ENCODE measurements around the gene ABCC4. TPM values are rescaled to one million over a fixed set of nuclear protein-coding genes. Genes with fewer than 3 reads are reported as not detected.

Gene ABCC4
- total RNA-seq, 4 donors from 2014 or later = 2.5 to 12.6 (median 6.0) TPM

- Histone ChIP-seq H3K27me3 (no peaks in the 10 kb centered on the region), H3K36me3 (no peaks in the 10 kb centered on the region), H3K9me3 (no peaks in the 10 kb centered on the region), H3K4me1 (no peaks in the 10 kb centered on the region), H3K27ac (no peak overlapping the region), H3K4me3 (no peak overlapping the region)
- DNase-seq = no peak
- intact Hi-C loops (cut with DNase I) = no loop called here
- 81 to 90% methylated on average over 4 of the region's 4 CpGs for WGBS, 2 donors
- TF ChIP-seq POLR2A (IDR thresholded peaks at IDR 0.05) (no peak), CTCF (IDR thresholded peaks at IDR 0.05) (no peak)
Measured at GRCh38 chr13:94984958-94985357, 316.3 kb downstream of the ABCC4 start.

GRCh38 chr13:94978516-94978915 lies 322.7 kb downstream of the ABCC4 start:
- no peak for TF ChIP-seq POLR2A (IDR thresholded peaks at IDR 0.05)
- no peak for TF ChIP-seq CTCF (IDR thresholded peaks at IDR 0.05)
- no peaks in the 10 kb centered on the region for H3K27me3 ChIP-seq
- DNase-seq = no peak
- intact Hi-C loops (cut with DNase I) = no loop called here
- WGBS, 2 donors = 85 to 87% methylated on average over 3 of the region's 3 CpGs
- H3K27ac ChIP-seq = no peak overlapping the region
- H3K4me1 ChIP-seq = no peaks in the 10 kb centered on the region
- H3K36me3 ChIP-seq = no peaks in the 10 kb centered on the region
- no peaks in the 10 kb centered on the region for H3K9me3 ChIP-seq
- no peak overlapping the region for H3K4me3 ChIP-seq

DNA sequence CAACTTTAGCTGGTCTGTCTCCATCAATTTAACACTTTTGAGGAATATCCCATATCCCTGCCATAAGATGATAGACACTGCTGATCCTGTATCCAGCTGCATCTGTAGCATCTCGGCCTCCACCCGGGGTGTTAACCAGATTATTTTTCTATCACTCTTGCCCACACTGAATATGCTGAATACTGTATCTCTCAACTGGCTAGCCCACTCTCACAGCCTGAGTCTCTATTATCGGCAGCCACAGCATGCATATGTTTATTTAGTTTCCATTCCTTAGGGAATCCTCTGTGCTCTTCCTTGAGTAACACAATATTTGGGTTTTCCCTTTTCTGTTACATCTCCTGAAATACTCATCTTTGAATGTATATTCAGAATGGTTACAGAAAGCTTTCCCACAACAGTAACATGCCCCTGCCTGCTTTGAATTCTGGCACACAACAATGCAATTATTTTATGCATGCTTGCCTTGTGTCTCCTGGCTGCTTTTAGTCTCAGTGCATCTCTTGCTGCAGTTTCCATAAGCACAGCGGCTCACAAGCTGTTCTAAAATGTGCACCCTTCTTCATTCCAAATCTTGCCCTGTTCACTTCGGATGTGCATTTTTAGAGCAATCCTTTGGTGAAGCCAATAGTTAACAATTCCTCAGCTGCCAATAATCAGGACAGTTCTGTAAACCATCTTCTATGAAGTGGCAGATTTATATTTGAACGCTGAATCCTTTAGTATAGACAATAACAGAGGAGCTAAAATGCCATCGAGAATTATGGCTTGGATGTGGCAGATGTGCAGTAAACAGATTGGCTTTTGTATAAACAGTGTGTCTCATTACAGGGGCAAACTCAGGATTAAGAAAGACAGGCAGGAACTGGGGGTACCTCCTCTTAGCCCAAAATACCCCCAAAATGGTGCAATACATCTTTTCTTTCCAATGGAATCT lies 327.0 kb downstream of the ABCC4 start:
- Histone ChIP-seq H3K36me3 (no peaks in the 10 kb centered on the region), H3K9me3 (no peaks in the 10 kb centered on the region), H3K4me3 (no peak overlapping the region), H3K4me1 (no peaks in the 10 kb centered on the region), H3K27ac (no peak overlapping the region), H3K27me3 (peaks cover 0 to 18% (median 0%) of the 10 kb centered on the region in 4 donors)
- 38 to 45% methylated on average over 7 of the region's 7 CpGs for WGBS, 2 donors
- TF ChIP-seq CTCF (IDR thresholded peaks at IDR 0.05) (no peak), POLR2A (IDR thresholded peaks at IDR 0.05) (no peak)
- DNase-seq = no peak
- intact Hi-C loops (cut with DNase I) = no loop called here

- TF ChIP-seq CTCF (IDR thresholded peaks at IDR 0.05) (no peak), POLR2A (IDR thresholded peaks at IDR 0.05) (no peak)
- Histone ChIP-seq H3K9me3 (no peaks in the 10 kb centered on the region), H3K4me3 (no peak overlapping the region), H3K27me3 (peaks cover 0 to 38% (median 0%) of the 10 kb centered on the region in 4 donors), H3K27ac (no peak overlapping the region), H3K36me3 (no peaks in the 10 kb centered on the region), H3K4me1 (peaks cover 0 to 17% (median 11%) of the 10 kb centered on the region in 3 donors)
- intact Hi-C loops (cut with DNase I) = no loop called here
- DNase-seq = no peak
- WGBS, 2 donors = 65 to 83% methylated on average over 4 of the region's 4 CpGs
Measured at GRCh38 chr13:94972262-94972661, 329.0 kb downstream of the ABCC4 start.

Small RNA genes lying within 50 kb of the gene (small RNA-seq; reads per million reads assigned to genes)
- gene RNU6-62P (0 reads per million in 4 donors), gene RNY3P8 (0 reads per million in 4 donors), gene RNY4P27 (2.6 to 10.3 (median 4.4) reads per million in 4 donors)
